Measurements from ENCODE around the gene ZBTB22.

The ZBTB22 gene

GRCh38 chr6:33329058-33329457 lies 11.5 kb upstream of the ZBTB22 start:
- DNase-seq (ENCODE audit: low read depth in 2 of 2, low spot score in 1 of 2), result no peak

GRCh38 chr6:33324125-33324524 lies 6.6 kb upstream of the ZBTB22 start:
- DNase-seq (ENCODE audit: low read depth in 2 of 2, low spot score in 1 of 2), result no peak

- DNase-seq (ENCODE audit: low read depth in 2 of 2, low spot score in 1 of 2), result no peak
These were observed 6.0 kb upstream of the ZBTB22 start for GRCh38 chr6:33323623-33323948.

GRCh38 chr6:33321227-33321626 lies 3.7 kb upstream of the ZBTB22 start:
- no peak for DNase-seq (ENCODE audit: low read depth in 2 of 2, low spot score in 1 of 2)

GRCh38 chr6:33320315-33321181 lies 3.0 kb upstream of the ZBTB22 start:
- no peak for DNase-seq (ENCODE audit: low read depth in 2 of 2, low spot score in 1 of 2)

- no peak for DNase-seq (ENCODE audit: low read depth in 2 of 2, low spot score in 1 of 2)
These were observed 2.4 kb upstream of the ZBTB22 start for GRCh38 chr6:33319939-33320314.

- no peak for DNase-seq (ENCODE audit: low read depth in 2 of 2, low spot score in 1 of 2)
These were observed 1.0 kb upstream of the ZBTB22 start for GRCh38 chr6:33318426-33319073.

GRCh38 chr6:33317419-33317668 lies 200 bp downstream of the ZBTB22 start:
- peak in 1 of 2 donors; percentile 46 for DNase-seq (ENCODE audit: low read depth in 2 of 2, low spot score in 1 of 2)

GRCh38 chr6:33316603-33317418 lies 733 bp downstream of the ZBTB22 start:
- no peak for DNase-seq (ENCODE audit: low read depth in 2 of 2, low spot score in 1 of 2)

- DNase-seq (ENCODE audit: low read depth in 2 of 2, low spot score in 1 of 2), result no peak
These were observed 1.5 kb downstream of the ZBTB22 start for GRCh38 chr6:33315793-33316602.

- no peak for DNase-seq (ENCODE audit: low read depth in 2 of 2, low spot score in 1 of 2)
These were observed 2.4 kb downstream of the ZBTB22 start for GRCh38 chr6:33314943-33315792.

GRCh38 chr6:33314515-33314942 lies 3.0 kb downstream of the ZBTB22 start:
- peak in 1 of 2 donors; percentile 57 for DNase-seq (ENCODE audit: low read depth in 2 of 2, low spot score in 1 of 2)

GRCh38 chr6:33313709-33314514 lies 3.6 kb downstream of the ZBTB22 start, which contains the start of gene TAPBP:
TAPBP (minus strand) TSS chr6:33314078; CDS start chr6:33314041, 37 bp downstream.
- DNase-seq (ENCODE audit: low read depth in 2 of 2, low spot score in 1 of 2), result peak; percentile 75 to 84

GRCh38 chr6:33313105-33313708 lies 4.3 kb downstream of the ZBTB22 start:
- no peak for DNase-seq (ENCODE audit: low read depth in 2 of 2, low spot score in 1 of 2)

GRCh38 chr6:33312361-33313104 lies 5.0 kb downstream of the ZBTB22 start:
- peak; percentile 62 to 76 for DNase-seq (ENCODE audit: low read depth in 2 of 2, low spot score in 1 of 2)

- no peak for DNase-seq (ENCODE audit: low read depth in 2 of 2, low spot score in 1 of 2)
These were observed 11.2 kb downstream of the ZBTB22 start for GRCh38 chr6:33306356-33306755.

- no peak for DNase-seq (ENCODE audit: low read depth in 2 of 2, low spot score in 1 of 2)
These were observed 12.5 kb downstream of the ZBTB22 start for GRCh38 chr6:33305052-33305451.

GRCh38 chr6:33304216-33304615 lies 13.3 kb downstream of the ZBTB22 start:
- DNase-seq (ENCODE audit: low read depth in 2 of 2, low spot score in 1 of 2), result no peak
